HG03175 (cell line): ENCODE measurements around the gene FOSL2.

ENCODE experiments used
- ATAC-seq: cut with Tn5 transposase; IDR thresholded peaks from one replicate; pipeline ENCODE4 v1.9.1; 2021; ENCODE audit warnings: mild to moderate bottlenecking, moderate library complexity; ENCODE audit not compliant: unreplicated experiment

Gene FOSL2

GRCh38 chr2:28394331-28394877, 1.7 kb downstream of the FOSL2 start:
- no peak for ATAC-seq

- no peak for ATAC-seq
Measured at GRCh38 chr2:28394997-28395333, 2.3 kb downstream of the FOSL2 start.

- no peak for ATAC-seq
Measured at GRCh38 chr2:28395334-28396061, 2.8 kb downstream of the FOSL2 start.

- ATAC-seq, result no peak
Measured at GRCh38 chr2:28397043-28397381, 4.4 kb downstream of the FOSL2 start.

- ATAC-seq, result no peak
Measured at GRCh38 chr2:28398101-28398834, 5.6 kb downstream of the FOSL2 start.

GRCh38 chr2:28399289-28399688, 6.6 kb downstream of the FOSL2 start:
- no peak for ATAC-seq

- no peak for ATAC-seq
Measured at GRCh38 chr2:28399956-28400355, 7.3 kb downstream of the FOSL2 start.

GRCh38 chr2:28400419-28400818, 7.8 kb downstream of the FOSL2 start:
- ATAC-seq, result no peak

- no peak for ATAC-seq
Measured at GRCh38 chr2:28400921-28401320, 8.3 kb downstream of the FOSL2 start.

- no peak for ATAC-seq
Measured at GRCh38 chr2:28401411-28401810, 8.8 kb downstream of the FOSL2 start.

- ATAC-seq, result no peak
Measured at GRCh38 chr2:28401948-28402550, 9.4 kb downstream of the FOSL2 start.

- ATAC-seq, result no peak
Measured at GRCh38 chr2:28403370-28403956, 10.8 kb downstream of the FOSL2 start.

GRCh38 chr2:28404086-28404485, 11.4 kb downstream of the FOSL2 start:
- ATAC-seq, result no peak

- ATAC-seq, result no peak
Measured at GRCh38 chr2:28405537-28405936, 12.9 kb downstream of the FOSL2 start.

GRCh38 chr2:28406276-28407096, 13.8 kb downstream of the FOSL2 start:
- no peak for ATAC-seq

GRCh38 chr2:28407131-28407975, 14.7 kb downstream of the FOSL2 start:
- no peak for ATAC-seq

GRCh38 chr2:28407976-28408690, 15.5 kb downstream of the FOSL2 start:
- no peak for ATAC-seq

GRCh38 chr2:28408764-28409599, 16.3 kb downstream of the FOSL2 start:
- ATAC-seq, result no peak
